Mesenchymal stem cell (in vitro differentiated cells and primary cell): ENCODE data around the gene HHIP.

Source experiments
- DNase-seq: peaks from one replicate; pipeline ENCODE4 v3.0.0-alpha.2; 2013
- H2AFZ ChIP-seq: one replicate; pipeline ENCODE4 v1.6.1; 2013; ENCODE audit warnings: low read depth, mild to moderate bottlenecking, control low read depth, inconsistent platforms, low read length, moderate library complexity
- H2AK5ac ChIP-seq: 2 replicates; pipeline ENCODE4 v1.6.1; 2013; ENCODE audit warnings: low read length, moderate library complexity, mild to moderate bottlenecking, inconsistent platforms; ENCODE audit not compliant: severe bottlenecking
- H2BK120ac ChIP-seq: one replicate; pipeline ENCODE4 v1.6.1; 2013; ENCODE audit warnings: low read depth, mild to moderate bottlenecking, inconsistent platforms, low read length, moderate library complexity
- H2BK12ac ChIP-seq, 2 experiments: one replicate each; pipeline ENCODE4 v1.6.1; 2013; ENCODE audit warnings: inconsistent platforms in 2 of 2, low read length in 2 of 2, mild to moderate bottlenecking in 2 of 2, moderate library complexity in 2 of 2, control low read depth in 1 of 2
- H2BK15ac ChIP-seq: one replicate; pipeline ENCODE4 v1.6.1; 2013; ENCODE audit warnings: mild to moderate bottlenecking, low read depth, inconsistent platforms; ENCODE audit not compliant: poor library complexity, severe bottlenecking
- H2BK5ac ChIP-seq: 2 replicates; pipeline ENCODE4 v1.6.1; 2013; ENCODE audit warnings: low read depth, mild to moderate bottlenecking, low read length, control low read depth, inconsistent platforms; ENCODE audit not compliant: poor library complexity, severe bottlenecking
- H3K14ac ChIP-seq, 2 experiments: one replicate each; pipeline ENCODE4 v1.6.1; 2013; ENCODE audit warnings: inconsistent platforms in 2 of 2, low read length in 2 of 2, control low read depth in 1 of 2, mild to moderate bottlenecking in 1 of 2, moderate library complexity in 1 of 2
- H3K18ac ChIP-seq, 2 experiments: one replicate each; pipeline ENCODE4 v1.6.1; 2013; ENCODE audit warnings: inconsistent platforms in 2 of 2, low read length in 2 of 2, control low read depth in 1 of 2, low read depth in 1 of 2, mild to moderate bottlenecking in 1 of 2
- H3K23ac ChIP-seq, 2 experiments: one replicate each; pipeline ENCODE4 v1.6.1; 2013; ENCODE audit warnings: inconsistent platforms in 2 of 2, low read length in 2 of 2, mild to moderate bottlenecking in 2 of 2, moderate library complexity in 2 of 2, control low read depth in 1 of 2
- H3K27ac ChIP-seq: 2 replicates; pipeline ENCODE4 v1.5.1; 2013; ENCODE audit warnings: mild to moderate bottlenecking, moderate library complexity, low read length, control low read depth, inconsistent platforms; ENCODE audit not compliant: poor library complexity, severe bottlenecking
- H3K27me3 ChIP-seq, 2 experiments: 2 replicates each; pipeline versions ENCODE4 v1.6.1 to v1.7.0; 2013; ENCODE audit warnings: low read length in 2 of 2, mild to moderate bottlenecking in 2 of 2, moderate library complexity in 2 of 2, control low read depth in 1 of 2, inconsistent platforms in 1 of 2; ENCODE audit not compliant: control insufficient read depth in 1 of 2, insufficient read depth in 1 of 2
- H3K36me3 ChIP-seq, 2 experiments: 2 replicates each; pipeline versions ENCODE4 v1.6.1 to v1.7.0; 2013; ENCODE audit warnings: low read length in 2 of 2, control low read depth in 1 of 2, inconsistent platforms in 1 of 2, low read depth in 1 of 2, mild to moderate bottlenecking in 1 of 2; ENCODE audit not compliant: insufficient read depth in 2 of 2, control insufficient read depth in 1 of 2
- H3K4ac ChIP-seq, 2 experiments: one replicate each; pipeline ENCODE4 v1.6.1; 2013; ENCODE audit warnings: inconsistent platforms in 2 of 2, low read length in 2 of 2, mild to moderate bottlenecking in 2 of 2, moderate library complexity in 2 of 2, control low read depth in 1 of 2, low read depth in 1 of 2
- H3K4me1 ChIP-seq: 2 replicates; pipeline ENCODE4 v1.6.1; 2013; ENCODE audit warnings: low read depth, low read length, control low read depth; ENCODE audit not compliant: control insufficient read depth, insufficient read depth
- H3K4me2 ChIP-seq: 2 replicates; pipeline ENCODE4 v1.6.1; 2013; ENCODE audit warnings: low read length, mild to moderate bottlenecking, inconsistent platforms; ENCODE audit not compliant: poor library complexity, severe bottlenecking
- H3K4me3 ChIP-seq, 2 experiments: 2 replicates each; pipeline versions ENCODE4 v1.5.1 to v1.7.0; 2013; ENCODE audit warnings: low read length in 2 of 2, mild to moderate bottlenecking in 2 of 2, control low read depth in 1 of 2, low read depth in 1 of 2; ENCODE audit not compliant: insufficient read depth in 1 of 2
- H3K79me1 ChIP-seq: replicated peaks from 2 replicates; pipeline ENCODE4 v1.6.1; 2013; ENCODE audit warnings: mild to moderate bottlenecking, control low read depth, low read length, inconsistent platforms; ENCODE audit not compliant: poor library complexity, severe bottlenecking
- H3K9ac ChIP-seq: 2 replicates; pipeline ENCODE4 v1.7.0; 2013; ENCODE audit warnings: mild to moderate bottlenecking, low read length, moderate library complexity
- H3K9me3 ChIP-seq: 2 replicates; pipeline ENCODE4 v1.7.0; 2013; ENCODE audit warnings: mild to moderate bottlenecking, low read length; ENCODE audit not compliant: control insufficient read depth
- H4K8ac ChIP-seq: one replicate; pipeline ENCODE4 v1.6.1; 2013; ENCODE audit warnings: inconsistent platforms, mild to moderate bottlenecking, low read length, moderate library complexity
- H4K91ac ChIP-seq: one replicate; pipeline ENCODE4 v1.6.1; 2013; ENCODE audit warnings: mild to moderate bottlenecking, low read length, inconsistent platforms
- WGBS: methylation state at CpG from one replicate; pipeline ENCODE4 v1.1.7; 2013; ENCODE audit warnings: mixed read lengths; 5-methylcytosine and 5-hydroxymethylcytosine counted together

Gene HHIP

DNA sequence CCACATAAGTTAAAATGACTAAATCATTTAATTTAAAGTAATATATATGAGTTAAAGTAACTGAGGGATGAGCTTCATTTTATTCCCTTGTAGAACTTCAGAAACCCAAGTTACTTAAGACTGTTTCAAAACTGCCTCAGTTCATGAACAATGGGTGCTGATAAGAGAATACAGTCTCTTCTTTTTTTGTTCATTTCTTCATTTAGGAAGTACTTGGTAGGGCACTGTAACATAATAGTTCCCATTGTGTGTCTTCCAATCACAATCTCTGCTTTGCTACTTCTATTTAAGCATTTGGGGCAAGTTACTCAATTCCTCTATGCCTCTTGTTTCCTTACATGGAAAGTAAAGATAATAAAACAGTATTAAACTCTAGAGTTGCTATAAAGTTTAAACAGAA is 50.4 kb downstream of the HHIP start:
- Histone ChIP-seq H3K79me1 (no peaks in the 10 kb centered on the region), H3K23ac (no peak overlapping the region), H3K4me2 (no peak overlapping the region), H3K14ac (no peak overlapping the region), H4K91ac (no peak overlapping the region), H2AFZ (no peak overlapping the region), H3K4ac (no peak overlapping the region), H3K9ac (no peak overlapping the region), H2BK120ac (no peak overlapping the region), H2BK15ac (no peak overlapping the region), H2BK12ac (no peak overlapping the region), H4K8ac (no peak overlapping the region), H2AK5ac (no peak overlapping the region), H3K9me3 (no peaks in the 10 kb centered on the region), H3K27ac (no peak overlapping the region), H3K4me1 (peaks cover 3% of the 10 kb centered on the region), H2BK5ac (no peak overlapping the region), H3K36me3 (no peaks in the 10 kb centered on the region), H3K4me3 (no peak overlapping the region), H3K27me3 (no peaks in the 10 kb centered on the region), H3K18ac (no peak overlapping the region)
- no peak for DNase-seq

DNA sequence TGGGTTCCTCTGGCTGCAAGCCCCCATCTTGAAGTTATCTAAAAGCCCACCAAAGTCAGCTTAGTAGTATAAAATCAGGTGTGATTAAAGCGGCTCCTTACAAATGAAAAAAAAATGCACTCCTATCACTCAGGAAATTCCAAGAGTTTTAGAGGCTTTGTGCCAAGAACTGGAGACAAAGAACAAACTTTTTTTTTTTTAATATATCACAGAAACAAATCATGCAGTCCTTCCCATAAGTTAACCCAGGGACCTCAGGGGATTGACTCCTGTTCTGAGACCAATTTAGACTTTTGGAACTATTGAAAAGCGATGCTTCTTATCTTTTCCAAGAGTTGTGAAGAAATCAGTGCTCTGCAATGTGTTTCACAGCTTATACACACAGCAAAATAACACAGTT is 53.6 kb downstream of the HHIP start:
- Histone ChIP-seq H3K36me3 (no peaks in the 10 kb centered on the region), H2BK15ac (no peak overlapping the region), H3K79me1 (peaks cover 4% of the 10 kb centered on the region), H3K27ac (no peak overlapping the region), H2BK5ac (no peak overlapping the region), H3K9ac (no peak overlapping the region), H3K23ac (no peak overlapping the region), H4K91ac (no peak overlapping the region), H3K27me3 (no peaks in the 10 kb centered on the region), H3K4me2 (no peak overlapping the region), H4K8ac (no peak overlapping the region), H2AK5ac (peak overlapping the region; percentile 92), H2AFZ (no peak overlapping the region), H3K18ac (no peak overlapping the region), H2BK12ac (no peak overlapping the region), H3K9me3 (no peaks in the 10 kb centered on the region), H3K4me1 (peaks cover 6% of the 10 kb centered on the region), H3K4me3 (no peak overlapping the region), H2BK120ac (no peak overlapping the region), H3K4ac (no peak overlapping the region), H3K14ac (no peak overlapping the region)
- DNase-seq, result no peak
- WGBS, result 71% methylated on average over 2 of the region's 2 CpGs

DNA sequence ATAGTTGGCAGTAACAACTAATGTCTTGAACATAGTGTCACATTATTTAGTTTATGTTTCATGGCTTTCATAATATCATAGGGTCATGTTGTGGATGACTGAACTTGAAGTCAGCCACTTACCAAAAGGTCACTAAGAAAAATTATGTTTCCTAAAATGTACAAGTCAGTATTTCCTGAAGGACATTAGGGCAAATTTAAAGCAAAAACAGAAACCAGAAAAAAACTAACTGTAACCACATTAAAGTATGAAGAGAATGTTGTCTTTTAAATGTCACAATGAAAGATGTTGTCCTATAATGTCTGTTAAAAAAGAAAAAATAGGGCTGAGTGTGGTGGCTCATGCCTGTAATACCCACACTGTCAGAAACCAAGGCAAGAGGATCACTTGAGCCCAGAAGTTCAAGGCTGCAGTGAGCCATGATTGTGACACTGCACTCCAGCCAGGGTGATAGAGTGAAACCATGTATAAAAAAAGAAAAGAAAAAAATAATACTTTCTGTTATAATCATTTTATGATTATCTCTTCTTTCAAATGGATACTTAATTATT is 55.8 kb downstream of the HHIP start:
- Histone ChIP-seq H3K9ac (no peak overlapping the region), H2BK15ac (no peak overlapping the region), H3K18ac (no peak overlapping the region), H3K79me1 (peaks cover 4% of the 10 kb centered on the region), H3K4me1 (peaks cover 6% of the 10 kb centered on the region), H3K4me3 (no peak overlapping the region), H3K23ac (no peak overlapping the region), H4K8ac (no peak overlapping the region), H2BK120ac (no peak overlapping the region), H3K4ac (no peak overlapping the region), H4K91ac (no peak overlapping the region), H3K27me3 (no peaks in the 10 kb centered on the region), H3K9me3 (no peaks in the 10 kb centered on the region), H2BK5ac (no peak overlapping the region), H3K14ac (no peak overlapping the region), H2AK5ac (no peak overlapping the region), H3K36me3 (no peaks in the 10 kb centered on the region), H3K27ac (peak overlapping the region; percentile 62), H2BK12ac (no peak overlapping the region), H2AFZ (no peak overlapping the region), H3K4me2 (no peak overlapping the region)
- DNase-seq, result peak; percentile 24

DNA sequence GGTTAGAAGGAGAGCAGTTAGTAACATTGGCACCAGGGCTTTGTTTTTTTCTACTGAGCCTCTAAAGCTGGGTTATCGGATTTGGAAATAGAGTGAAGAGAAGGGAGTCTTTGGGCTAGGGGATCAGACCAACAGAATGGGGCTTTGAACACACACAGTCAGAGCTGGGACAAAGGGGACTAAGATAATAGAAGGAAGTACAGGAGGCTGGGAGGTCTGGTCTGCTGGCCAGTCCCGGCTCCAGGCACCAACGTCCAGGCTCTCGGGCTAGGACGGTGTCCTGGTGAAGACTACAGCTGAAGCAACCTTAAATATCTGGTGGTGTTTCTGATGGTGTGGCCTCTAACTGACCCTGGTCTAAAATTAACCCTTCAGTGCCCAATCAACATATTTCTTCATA is 57.5 kb downstream of the HHIP start:
- Histone ChIP-seq H3K36me3 (no peaks in the 10 kb centered on the region), H3K4me2 (no peak overlapping the region), H3K4me3 (no peak overlapping the region), H2BK12ac (no peak overlapping the region), H2AK5ac (peak overlapping the region; percentile 74), H3K9ac (no peak overlapping the region), H2AFZ (no peak overlapping the region), H3K27ac (no peak overlapping the region), H3K14ac (no peak overlapping the region), H2BK120ac (no peak overlapping the region), H3K18ac (no peak overlapping the region), H2BK5ac (no peak overlapping the region), H3K27me3 (no peaks in the 10 kb centered on the region), H4K91ac (no peak overlapping the region), H3K4ac (no peak overlapping the region), H3K4me1 (peaks cover 9% of the 10 kb centered on the region), H3K23ac (no peak overlapping the region), H3K9me3 (no peaks in the 10 kb centered on the region), H2BK15ac (no peak overlapping the region), H3K79me1 (peaks cover 4% of the 10 kb centered on the region), H4K8ac (no peak overlapping the region)
- WGBS, result 92% methylated on average over 5 of the region's 5 CpGs
- DNase-seq, result no peak
